HepG2 (cell line): ENCODE results near the gene MRPL58. TPM values are rescaled to one million over a fixed set of nuclear protein-coding genes. Genes with fewer than 3 reads are reported as not detected.

Experiments
- ATAC-seq: fragments of 200-7000 bp; cut with Tn5 transposase; 3 replicates; pipeline ENCODE4 v1.9.1; 2020; ENCODE audit warnings: mild to moderate bottlenecking, moderate library complexity
- BruUV-seq: library from RNA; stranded (reverse); fragments of 400-500 nt; replicated peaks from 2 replicates; lab custom pipeline; 2021; lab: Mats Ljungman, UMichigan
- CTCF ChIA-PET: fragments of 300-600 bp; formaldehyde crosslinking; extraction: SDS; loops from one replicate; lab custom pipeline; 2021; ENCODE audit warnings: low total read pairs, inconsistent platforms, low intra/inter-chr PET ratio; lab: Yijun Ruan, JAX
- POLR2A ChIA-PET: fragments of 350-600 bp; sonication (Branson Sonifier 250); formaldehyde crosslinking; loops from one replicate; lab custom pipeline; 2020; ENCODE audit warnings: antibody characterized with exemption, inconsistent platforms; lab: Yijun Ruan, JAX
- DNase-seq: peaks from one replicate; pipeline ENCODE4 v3.0.0-alpha.2; 2015; ENCODE audit warnings: low spot score
- FAIRE-seq: peaks from 3 replicates; lab custom pipeline; 2011; peaks lifted over from hg19 to GRCh38; lab: Jason Lieb, UNC
- H2AFZ ChIP-seq: one replicate; pipeline ENCODE4 v1.6.1; 2011; ENCODE audit warnings: low read length, inconsistent platforms
- H3K27ac ChIP-seq: fragments of 300-600 bp; 3 replicates; pipeline ENCODE4 v1.8.0; 2011; ENCODE audit warnings: mixed run types, mild to moderate bottlenecking, mixed read lengths, low read length, inconsistent platforms; ENCODE audit not compliant: insufficient read depth; ENCODE audit errors: extremely low read length
- H3K27me3 ChIP-seq, 2 experiments: fragments of 200-600 bp in 1 of 2; 2 replicates in 1 of 2; 3 replicates in 1 of 2; pipeline versions ENCODE4 v1.6.0 to v1.8.0; 2011; ENCODE audit warnings: low read length in 2 of 2, mild to moderate bottlenecking in 2 of 2, moderate library complexity in 2 of 2, inconsistent platforms in 1 of 2; ENCODE audit not compliant: insufficient read depth in 2 of 2, control insufficient read depth in 1 of 2
- H3K36me3 ChIP-seq, 2 experiments: fragments of 200-600 bp in 1 of 2; replicated peaks in 1 of 2; 2 replicates in 1 of 2; 3 replicates in 1 of 2; pipeline versions ENCODE4 v1.5.1 to v1.8.0; 2011; ENCODE audit warnings: low read length in 2 of 2, inconsistent platforms in 1 of 2; ENCODE audit not compliant: insufficient read depth in 2 of 2, control insufficient read depth in 1 of 2
- H3K4me1 ChIP-seq: 2 replicates; pipeline ENCODE4 v1.5.1; 2012; ENCODE audit warnings: low read length, inconsistent platforms; ENCODE audit not compliant: insufficient read depth
- H3K4me2 ChIP-seq: 2 replicates; pipeline ENCODE4 v1.6.0; 2011; ENCODE audit warnings: low read depth, low read length, inconsistent platforms
- H3K4me3 ChIP-seq, 3 experiments: fragments of 200-600 bp in 1 of 3; sonication (generic), shearing (Covaris generic) in 1 of 3; replicated peaks in 1 of 3; 2 replicates each; pipeline ENCODE4 v1.5.1; 2011 to 2016; ENCODE audit warnings: low read length in 3 of 3, inconsistent platforms in 2 of 3, low read depth in 2 of 3, mild to moderate bottlenecking in 2 of 3, control low read depth in 1 of 3, mixed read lengths in 1 of 3; ENCODE audit not compliant: insufficient read depth in 1 of 3
- H3K79me2 ChIP-seq: one replicate; pipeline ENCODE4 v1.6.1; 2011; ENCODE audit warnings: low read length, inconsistent platforms; ENCODE audit not compliant: insufficient read depth
- H3K9ac ChIP-seq: 2 replicates; pipeline ENCODE4 v1.6.0; 2011; ENCODE audit warnings: mild to moderate bottlenecking, low read depth, low read length, inconsistent platforms; ENCODE audit not compliant: insufficient read depth
- H3K9me3 ChIP-seq: 2 replicates; pipeline ENCODE4 v1.5.1; 2012; ENCODE audit warnings: mild to moderate bottlenecking, low read length
- H4K20me1 ChIP-seq: 2 replicates; pipeline ENCODE4 v1.6.0; 2011; ENCODE audit warnings: inconsistent platforms, mild to moderate bottlenecking, low read length, moderate library complexity; ENCODE audit not compliant: insufficient read depth
- ATM ChIP-seq: fragments of 450-650 bp; IDR thresholded peaks from 2 replicates; pipeline ENCODE4 v1.7.1; 2017; ENCODE audit warnings: mild to moderate bottlenecking, borderline replicate concordance
- BORCS8-MEF2B ChIP-seq: sonication (generic); formaldehyde crosslinking; IDR thresholded peaks from 2 replicates; pipeline ENCODE4 v1.8.0; 2022; ENCODE audit warnings: mild to moderate bottlenecking, missing genetic modification reagents
- DNMT1 ChIP-seq: sonication (generic); formaldehyde crosslinking; IDR thresholded peaks from 2 replicates; pipeline ENCODE4 v1.5.1; 2020; ENCODE audit warnings: mild to moderate bottlenecking, missing genetic modification reagents
- HNF4A ChIP-seq: sonication (generic); formaldehyde crosslinking; IDR thresholded peaks from 2 replicates; pipeline ENCODE4 v1.4.0; 2020; ENCODE audit warnings: missing genetic modification reagents
- NFATC3 ChIP-seq: sonication (generic); formaldehyde crosslinking; IDR thresholded peaks from 2 replicates; pipeline ENCODE4 v1.5.1; 2020; ENCODE audit warnings: mild to moderate bottlenecking, missing genetic modification reagents
- SIN3A ChIP-seq: IDR thresholded peaks from 2 replicates; pipeline ENCODE4 v1.6.1; 2011; ENCODE audit warnings: low read depth, mild to moderate bottlenecking, control low read depth, low read length, borderline replicate concordance
- TGIF2 ChIP-seq: IDR thresholded peaks from 2 replicates; pipeline ENCODE4 v1.6.1; 2016; ENCODE audit warnings: control low read depth, missing compliant biosample characterization
- YEATS4 ChIP-seq: sonication (generic); formaldehyde crosslinking; IDR thresholded peaks from 2 replicates; pipeline ENCODE4 v1.4.0; 2020; ENCODE audit warnings: missing genetic modification reagents, borderline replicate concordance
- ZBTB38 ChIP-seq: sonication (generic); formaldehyde crosslinking; IDR thresholded peaks from 2 replicates; pipeline ENCODE4 v1.5.1; 2020; ENCODE audit warnings: mild to moderate bottlenecking, missing genetic modification reagents
- ZNF451 ChIP-seq: sonication (generic); formaldehyde crosslinking; IDR thresholded peaks from 2 replicates; pipeline ENCODE4 v1.5.0; 2020; ENCODE audit warnings: mild to moderate bottlenecking, missing genetic modification reagents
- ZNF543 ChIP-seq: sonication (generic); formaldehyde crosslinking; IDR thresholded peaks from 2 replicates; pipeline ENCODE4 v1.4.0; 2020; ENCODE audit warnings: mild to moderate bottlenecking, missing genetic modification reagents
- ZNF652 ChIP-seq: IDR thresholded peaks from 2 replicates; pipeline ENCODE4 v1.6.1; 2016; ENCODE audit warnings: low read depth, borderline replicate concordance
- ZNF83 ChIP-seq: sonication (generic); formaldehyde crosslinking; IDR thresholded peaks from 2 replicates; pipeline ENCODE4 v1.4.0; 2020; ENCODE audit warnings: missing genetic modification reagents, mild to moderate bottlenecking, borderline replicate concordance
- WGBS: methylation state at CpG from one replicate; pipeline ENCODE4 v1.1.6; 2017; ENCODE audit warnings: low lambda C conversion rate; 5-methylcytosine and 5-hydroxymethylcytosine counted together
- in situ Hi-C: cut with HindIII; loops from 2 replicates; pipeline ENCODE4 v1.10.0; 2017; ENCODE audit warnings: low pct_unique_long_range_greater_than_20kb; ENCODE audit not compliant: extremely low pct_ligation_motif_present
- intact Hi-C: fragments of 100-400 bp; cut with micrococcal nuclease; formaldehyde crosslinking; loops from one replicate; pipeline ENCODE4 v1.10.0; 2022; ENCODE audit not compliant: unreplicated experiment
- polyA plus RNA-seq, 8 experiments: library from polyadenylated mRNA; depleted of rRNA in 3 of 8; stranded (reverse) in 7 of 8; unstranded in 1 of 8; fragments of >200 nt; fragmentation: Illumina TruSeq in 4 of 8; extraction: Trizol in 4 of 8; gene quantifications; 2 replicates each; pipeline versions ENCODE4 v1.2.1 to v1.2.3, GENCODE V29; 2011 to 2016; ENCODE audit warnings: low read depth in 4 of 8, missing spikeins in 1 of 8, mixed read lengths in 1 of 8; ENCODE audit not compliant: insufficient read depth in 1 of 8
- total RNA-seq, 5 experiments: library from RNA; depleted of rRNA; stranded (reverse); fragments of >200 nt; fragmentation: Illumina TruSeq; extraction: Trizol; gene quantifications; 2 replicates each; pipeline ENCODE4 v1.2.3, GENCODE V29; 2016; ENCODE audit warnings: low read depth in 1 of 5
- TF ChIP-seq, protein P1 (sequence below): IDR thresholded peaks from 2 replicates; pipeline ENCODE4 v1.4.0; 2020; ENCODE audit warnings: mild to moderate bottlenecking, missing genetic modification reagents
- TF ChIP-seq, protein P2 (sequence below): IDR thresholded peaks from 2 replicates; pipeline ENCODE4 v1.6.1; 2016; ENCODE audit warnings: low read depth, control low read depth
- TF ChIP-seq, protein P3 (sequence below): IDR thresholded peaks from 2 replicates; pipeline ENCODE4 v1.6.1; 2016; ENCODE audit warnings: mild to moderate bottlenecking, missing biosample characterization, missing genetic modification reagents
- TF ChIP-seq, protein P4 (sequence below): sonication (generic); formaldehyde crosslinking; IDR thresholded peaks from 2 replicates; pipeline ENCODE4 v1.4.0; 2020; ENCODE audit warnings: missing genetic modification reagents, borderline replicate concordance

MRPL58 gene
- total and polyA plus RNA-seq, 2 of the 13 experiments (the other 11 are each of a cell fraction or from before 2014, with no cell fraction given): 44.9 to 68.9 TPM

DNA sequence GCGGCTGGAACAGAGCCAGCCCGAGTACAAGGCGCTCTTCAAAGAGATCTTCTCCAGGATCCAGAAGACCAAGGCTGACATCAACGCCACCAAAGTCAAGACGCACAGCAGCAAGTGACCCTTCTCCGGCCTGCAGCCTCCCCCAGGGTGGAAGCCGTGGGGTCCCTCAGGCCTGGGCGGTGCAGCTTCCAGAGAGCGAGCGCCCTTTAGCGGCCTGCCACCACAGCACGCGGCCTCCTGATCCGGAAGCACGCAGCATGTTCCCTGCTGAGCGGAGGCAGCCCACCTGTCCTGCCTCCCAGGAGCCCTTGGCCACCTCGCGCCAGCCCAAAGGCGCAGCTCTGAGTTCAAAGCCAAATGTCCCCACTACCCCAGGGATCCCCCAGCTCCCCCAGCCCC is 8.5 kb upstream of the MRPL58 start (continued):
- TF ChIP-seq HNF4A (no peak), ZNF451 (no peak), YEATS4 (CRISPR knock-in tag) (no peak), ZNF83 (CRISPR knock-in tag) (no peak), ZBTB38 (no peak), TGIF2 (CRISPR knock-in tag) (no peak), DNMT1 (CRISPR knock-in tag) (no peak)
- TF ChIP-seq, all 625 proteins: peak for 0

DNA sequence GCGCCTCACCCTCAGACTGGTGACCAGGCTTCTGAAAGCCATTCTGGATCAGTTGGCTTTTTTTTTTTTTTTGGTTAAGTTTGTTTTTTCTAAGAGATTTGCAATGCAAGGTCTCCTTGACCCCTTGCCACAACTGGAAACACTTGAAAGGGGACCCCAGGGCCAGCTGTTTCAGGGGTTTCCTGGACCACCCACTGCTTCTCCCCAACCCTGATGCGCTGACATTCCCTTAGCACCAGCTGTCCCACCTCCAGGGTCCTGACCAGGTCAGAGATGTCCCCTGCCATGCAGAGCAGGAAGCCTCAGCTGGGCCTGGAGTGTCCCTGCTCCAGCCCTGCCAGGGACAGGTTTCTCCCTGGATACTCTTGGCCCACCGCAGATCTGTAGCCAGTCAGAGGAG is 8.1 kb upstream of the MRPL58 start:
- 80% methylated on average over 2 of the region's 3 CpGs for WGBS
- POLR2A ChIA-PET: interaction anchor here (0.9 kb wide), 1 partner anchor 21 kb away, joined by 3 read pairs; no protein-coding TSS in a partner anchor
- Histone ChIP-seq H3K4me3 (no peak overlapping the region), H2AFZ (no peak overlapping the region), H3K9me3 (no peaks in the 10 kb centered on the region), H3K79me2 (no peaks in the 10 kb centered on the region), H3K9ac (no peak overlapping the region), H3K4me2 (no peak overlapping the region), H3K4me1 (no peaks in the 10 kb centered on the region), H3K36me3 (peaks cover 0 to 2% of the 10 kb centered on the region in 2 experiments; a peak in 2 of 5 replicates), H3K27ac (no peak overlapping the region), H4K20me1 (no peaks in the 10 kb centered on the region), H3K27me3 (no peaks in the 10 kb centered on the region; a peak in 1 of 5 replicates)
- DNase-seq (no peak), FAIRE-seq (no peak), ATAC-seq (no peak; the same call in 2 of the 3 replicates)
- CTCF ChIA-PET: interaction anchor here (0.8 kb wide), 1 partner anchor 43 kb away, joined by 3 read pairs; no protein-coding TSS in a partner anchor
- BruUV-seq: no TSS peak
- in situ Hi-C loops (no loop called here), intact Hi-C loops (no loop called here)
- TF ChIP-seq ZNF652 (CRISPR knock-in tag) (no peak), NFATC3 (CRISPR knock-in tag) (no peak), BORCS8-MEF2B (CRISPR knock-in tag) (no peak), SIN3A (no peak), ATM (no peak), ZNF543 (CRISPR knock-in tag) (no peak)
- TF ChIP-seq, protein P1, sequence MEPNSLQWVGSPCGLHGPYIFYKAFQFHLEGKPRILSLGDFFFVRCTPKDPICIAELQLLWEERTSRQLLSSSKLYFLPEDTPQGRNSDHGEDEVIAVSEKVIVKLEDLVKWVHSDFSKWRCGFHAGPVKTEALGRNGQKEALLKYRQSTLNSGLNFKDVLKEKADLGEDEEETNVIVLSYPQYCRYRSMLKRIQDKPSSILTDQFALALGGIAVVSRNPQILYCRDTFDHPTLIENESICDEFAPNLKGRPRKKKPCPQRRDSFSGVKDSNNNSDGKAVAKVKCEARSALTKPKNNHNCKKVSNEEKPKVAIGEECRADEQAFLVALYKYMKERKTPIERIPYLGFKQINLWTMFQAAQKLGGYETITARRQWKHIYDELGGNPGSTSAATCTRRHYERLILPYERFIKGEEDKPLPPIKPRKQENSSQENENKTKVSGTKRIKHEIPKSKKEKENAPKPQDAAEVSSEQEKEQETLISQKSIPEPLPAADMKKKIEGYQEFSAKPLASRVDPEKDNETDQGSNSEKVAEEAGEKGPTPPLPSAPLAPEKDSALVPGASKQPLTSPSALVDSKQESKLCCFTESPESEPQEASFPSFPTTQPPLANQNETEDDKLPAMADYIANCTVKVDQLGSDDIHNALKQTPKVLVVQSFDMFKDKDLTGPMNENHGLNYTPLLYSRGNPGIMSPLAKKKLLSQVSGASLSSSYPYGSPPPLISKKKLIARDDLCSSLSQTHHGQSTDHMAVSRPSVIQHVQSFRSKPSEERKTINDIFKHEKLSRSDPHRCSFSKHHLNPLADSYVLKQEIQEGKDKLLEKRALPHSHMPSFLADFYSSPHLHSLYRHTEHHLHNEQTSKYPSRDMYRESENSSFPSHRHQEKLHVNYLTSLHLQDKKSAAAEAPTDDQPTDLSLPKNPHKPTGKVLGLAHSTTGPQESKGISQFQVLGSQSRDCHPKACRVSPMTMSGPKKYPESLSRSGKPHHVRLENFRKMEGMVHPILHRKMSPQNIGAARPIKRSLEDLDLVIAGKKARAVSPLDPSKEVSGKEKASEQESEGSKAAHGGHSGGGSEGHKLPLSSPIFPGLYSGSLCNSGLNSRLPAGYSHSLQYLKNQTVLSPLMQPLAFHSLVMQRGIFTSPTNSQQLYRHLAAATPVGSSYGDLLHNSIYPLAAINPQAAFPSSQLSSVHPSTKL (CRISPR knock-in tag): no peak
- TF ChIP-seq, protein P2, sequence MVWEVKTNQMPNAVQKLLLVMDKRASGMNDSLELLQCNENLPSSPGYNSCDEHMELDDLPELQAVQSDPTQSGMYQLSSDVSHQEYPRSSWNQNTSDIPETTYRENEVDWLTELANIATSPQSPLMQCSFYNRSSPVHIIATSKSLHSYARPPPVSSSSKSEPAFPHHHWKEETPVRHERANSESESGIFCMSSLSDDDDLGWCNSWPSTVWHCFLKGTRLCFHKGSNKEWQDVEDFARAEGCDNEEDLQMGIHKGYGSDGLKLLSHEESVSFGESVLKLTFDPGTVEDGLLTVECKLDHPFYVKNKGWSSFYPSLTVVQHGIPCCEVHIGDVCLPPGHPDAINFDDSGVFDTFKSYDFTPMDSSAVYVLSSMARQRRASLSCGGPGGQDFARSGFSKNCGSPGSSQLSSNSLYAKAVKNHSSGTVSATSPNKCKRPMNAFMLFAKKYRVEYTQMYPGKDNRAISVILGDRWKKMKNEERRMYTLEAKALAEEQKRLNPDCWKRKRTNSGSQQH (CRISPR knock-in tag): no peak
- TF ChIP-seq, protein P3, sequence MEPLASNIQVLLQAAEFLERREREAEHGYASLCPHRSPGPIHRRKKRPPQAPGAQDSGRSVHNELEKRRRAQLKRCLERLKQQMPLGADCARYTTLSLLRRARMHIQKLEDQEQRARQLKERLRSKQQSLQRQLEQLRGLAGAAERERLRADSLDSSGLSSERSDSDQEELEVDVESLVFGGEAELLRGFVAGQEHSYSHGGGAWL (CRISPR knock-in tag): no peak
- TF ChIP-seq, protein P4, sequence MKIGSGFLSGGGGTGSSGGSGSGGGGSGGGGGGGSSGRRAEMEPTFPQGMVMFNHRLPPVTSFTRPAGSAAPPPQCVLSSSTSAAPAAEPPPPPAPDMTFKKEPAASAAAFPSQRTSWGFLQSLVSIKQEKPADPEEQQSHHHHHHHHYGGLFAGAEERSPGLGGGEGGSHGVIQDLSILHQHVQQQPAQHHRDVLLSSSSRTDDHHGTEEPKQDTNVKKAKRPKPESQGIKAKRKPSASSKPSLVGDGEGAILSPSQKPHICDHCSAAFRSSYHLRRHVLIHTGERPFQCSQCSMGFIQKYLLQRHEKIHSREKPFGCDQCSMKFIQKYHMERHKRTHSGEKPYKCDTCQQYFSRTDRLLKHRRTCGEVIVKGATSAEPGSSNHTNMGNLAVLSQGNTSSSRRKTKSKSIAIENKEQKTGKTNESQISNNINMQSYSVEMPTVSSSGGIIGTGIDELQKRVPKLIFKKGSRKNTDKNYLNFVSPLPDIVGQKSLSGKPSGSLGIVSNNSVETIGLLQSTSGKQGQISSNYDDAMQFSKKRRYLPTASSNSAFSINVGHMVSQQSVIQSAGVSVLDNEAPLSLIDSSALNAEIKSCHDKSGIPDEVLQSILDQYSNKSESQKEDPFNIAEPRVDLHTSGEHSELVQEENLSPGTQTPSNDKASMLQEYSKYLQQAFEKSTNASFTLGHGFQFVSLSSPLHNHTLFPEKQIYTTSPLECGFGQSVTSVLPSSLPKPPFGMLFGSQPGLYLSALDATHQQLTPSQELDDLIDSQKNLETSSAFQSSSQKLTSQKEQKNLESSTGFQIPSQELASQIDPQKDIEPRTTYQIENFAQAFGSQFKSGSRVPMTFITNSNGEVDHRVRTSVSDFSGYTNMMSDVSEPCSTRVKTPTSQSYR: no peak
